ENCODE data around the gene KCTD3. TPM values are rescaled to one million over a fixed set of nuclear protein-coding genes. Genes with fewer than 3 reads are reported as not detected.

The KCTD3 gene
- total RNA-seq, 4 donors from 2014 or later: 62.4 to 99.8 (median 82.0) TPM

GRCh38 chr1:215645861-215646260 is 78.8 kb downstream of the KCTD3 start:
- no peak overlapping the region for H3K27ac ChIP-seq
- 93 to 97% methylated on average over 2 of the region's 2 CpGs for WGBS, 2 donors
- no peak for DNase-seq (ENCODE audit: low spot score in 2 of 2)
- no peaks in the 10 kb centered on the region for H3K36me3 ChIP-seq
- no peaks in the 10 kb centered on the region for H3K9me3 ChIP-seq
- H3K4me3 ChIP-seq: no peak overlapping the region
- H3K4me1 ChIP-seq: no peaks in the 10 kb centered on the region
- no peaks in the 10 kb centered on the region for H3K27me3 ChIP-seq
- TF ChIP-seq POLR2A (IDR thresholded peaks at IDR 0.05): no peak
- no peak for TF ChIP-seq EP300 (IDR thresholded peaks at IDR 0.05)
- TF ChIP-seq CTCF (IDR thresholded peaks at IDR 0.05): no peak

GRCh38 chr1:215647738-215648137 is 80.6 kb downstream of the KCTD3 start:
- no peak for DNase-seq (ENCODE audit: low spot score in 2 of 2)
- Histone ChIP-seq H3K4me3 (no peak overlapping the region), H3K27ac (no peak overlapping the region), H3K9me3 (no peaks in the 10 kb centered on the region), H3K36me3 (no peaks in the 10 kb centered on the region), H3K27me3 (no peaks in the 10 kb centered on the region), H3K4me1 (peaks cover 0 to 4% (median 0%) of the 10 kb centered on the region in 4 donors)
- TF ChIP-seq POLR2A (IDR thresholded peaks at IDR 0.05) (no peak), EP300 (IDR thresholded peaks at IDR 0.05) (no peak), CTCF (IDR thresholded peaks at IDR 0.05) (no peak)
- 72 to 82% methylated on average over 3 of the region's 3 CpGs for WGBS, 2 donors

- Histone ChIP-seq H3K36me3 (no peaks in the 10 kb centered on the region), H3K27ac (no peak overlapping the region), H3K4me3 (no peak overlapping the region), H3K9me3 (no peaks in the 10 kb centered on the region), H3K4me1 (peaks cover 0 to 4% (median 0%) of the 10 kb centered on the region in 4 donors), H3K27me3 (no peaks in the 10 kb centered on the region)
- DNase-seq (ENCODE audit: low spot score in 2 of 2): no peak
- 95% methylated on average over 4 of the region's 4 CpGs for WGBS, 2 donors
- no peak for TF ChIP-seq CTCF (IDR thresholded peaks at IDR 0.05)
- no peak for TF ChIP-seq POLR2A (IDR thresholded peaks at IDR 0.05)
- no peak for TF ChIP-seq EP300 (IDR thresholded peaks at IDR 0.05)
Measured at GRCh38 chr1:215648957-215649356, 81.9 kb downstream of the KCTD3 start.

GRCh38 chr1:215650446-215651149 is 83.5 kb downstream of the KCTD3 start:
- Histone ChIP-seq H3K4me1 (peaks cover 0 to 4% (median 0%) of the 10 kb centered on the region in 4 donors), H3K9me3 (no peaks in the 10 kb centered on the region), H3K36me3 (no peaks in the 10 kb centered on the region), H3K27me3 (no peaks in the 10 kb centered on the region), H3K27ac (no peak overlapping the region), H3K4me3 (no peak overlapping the region)
- no peak for DNase-seq (ENCODE audit: low spot score in 2 of 2)
- TF ChIP-seq POLR2A (IDR thresholded peaks at IDR 0.05) (no peak), EP300 (IDR thresholded peaks at IDR 0.05) (no peak), CTCF (IDR thresholded peaks at IDR 0.05) (no peak)
- 49 to 53% methylated on average over 9 of the region's 9 CpGs for WGBS, 2 donors

GRCh38 chr1:215651867-215652266 is 84.8 kb downstream of the KCTD3 start:
- Histone ChIP-seq H3K9me3 (no peaks in the 10 kb centered on the region), H3K4me1 (peaks cover 0 to 4% (median 0%) of the 10 kb centered on the region in 4 donors), H3K27me3 (no peaks in the 10 kb centered on the region), H3K4me3 (no peak overlapping the region), H3K36me3 (no peaks in the 10 kb centered on the region), H3K27ac (no peak overlapping the region)
- WGBS, 2 donors: 56% methylated on average over 3 of the region's 3 CpGs
- TF ChIP-seq CTCF (IDR thresholded peaks at IDR 0.05) (no peak), POLR2A (IDR thresholded peaks at IDR 0.05) (no peak), EP300 (IDR thresholded peaks at IDR 0.05) (no peak)
- DNase-seq (ENCODE audit: low spot score in 2 of 2): no peak
